ELR (cell line): Measurements from ENCODE around the gene PPME1.
"Not testable (repeated sequence)": the region's sequence is repeated elsewhere in the genome, so short reads cannot be mapped to it uniquely, and the experiment has no call there.

Experiments used
- DNase-seq: peaks from one replicate; pipeline ENCODE4 v3.0.0-alpha.2; 2015; ENCODE audit warnings: low read depth

The PPME1 gene, protein sequence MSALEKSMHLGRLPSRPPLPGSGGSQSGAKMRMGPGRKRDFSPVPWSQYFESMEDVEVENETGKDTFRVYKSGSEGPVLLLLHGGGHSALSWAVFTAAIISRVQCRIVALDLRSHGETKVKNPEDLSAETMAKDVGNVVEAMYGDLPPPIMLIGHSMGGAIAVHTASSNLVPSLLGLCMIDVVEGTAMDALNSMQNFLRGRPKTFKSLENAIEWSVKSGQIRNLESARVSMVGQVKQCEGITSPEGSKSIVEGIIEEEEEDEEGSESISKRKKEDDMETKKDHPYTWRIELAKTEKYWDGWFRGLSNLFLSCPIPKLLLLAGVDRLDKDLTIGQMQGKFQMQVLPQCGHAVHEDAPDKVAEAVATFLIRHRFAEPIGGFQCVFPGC

DNA sequence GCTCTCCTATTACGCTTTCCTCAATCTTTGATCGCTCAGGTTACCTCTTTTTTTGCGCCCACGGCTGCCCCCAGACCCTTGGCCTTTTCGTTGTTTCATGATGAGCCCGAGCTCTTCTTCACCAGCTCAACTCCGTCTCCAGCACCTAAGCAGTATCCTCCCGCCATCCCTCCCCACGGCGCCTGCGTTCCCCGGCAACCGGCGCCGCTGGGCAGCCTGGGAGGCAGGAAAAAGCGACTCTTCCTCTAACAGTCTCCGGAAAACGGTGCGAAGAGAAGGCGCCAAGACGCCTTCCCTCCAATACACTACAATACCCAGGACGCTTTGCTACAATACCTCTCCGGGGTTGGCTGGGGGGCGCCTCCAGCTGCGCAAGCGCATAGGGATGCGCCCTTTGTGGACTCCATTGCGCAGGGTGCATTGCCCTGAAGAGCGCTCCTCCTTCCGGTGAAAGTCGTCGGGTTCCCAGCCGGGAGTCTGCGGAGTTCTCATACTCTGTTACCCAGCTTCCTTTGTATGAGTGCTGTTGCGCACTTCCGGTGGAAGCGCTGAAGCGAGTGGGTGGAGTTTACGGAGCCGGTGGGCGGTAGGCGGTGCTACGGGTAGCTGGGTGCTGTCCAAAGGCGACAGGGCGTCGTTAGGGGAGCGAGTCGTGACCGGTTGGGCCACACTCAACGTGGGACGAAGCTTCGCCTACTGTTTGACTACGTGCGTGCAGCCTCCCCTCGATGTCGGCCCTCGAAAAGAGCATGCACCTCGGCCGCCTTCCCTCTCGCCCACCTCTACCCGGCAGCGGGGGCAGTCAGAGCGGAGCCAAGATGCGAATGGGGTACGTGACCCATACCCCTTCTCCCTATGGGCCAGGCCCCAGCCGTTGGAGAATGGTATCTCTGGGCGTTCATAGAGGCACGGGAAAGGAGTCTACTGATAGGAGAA lies at the start of gene PPME1, which contains the start of gene C2CD3:
PPME1 (plus strand) TSS at position 596 of the 936 bp plus-strand sequence; CDS start at position 729, 133 bp downstream.
C2CD3 (minus strand) TSS at position 309 of the 936 bp plus-strand sequence; CDS start at position 99, 210 bp downstream.
- peak; percentile 99 for DNase-seq

- DNase-seq = no peak
These were observed 49.3 kb upstream of the PPME1 start for GRCh38 chr11:74121804-74122203.

DNA sequence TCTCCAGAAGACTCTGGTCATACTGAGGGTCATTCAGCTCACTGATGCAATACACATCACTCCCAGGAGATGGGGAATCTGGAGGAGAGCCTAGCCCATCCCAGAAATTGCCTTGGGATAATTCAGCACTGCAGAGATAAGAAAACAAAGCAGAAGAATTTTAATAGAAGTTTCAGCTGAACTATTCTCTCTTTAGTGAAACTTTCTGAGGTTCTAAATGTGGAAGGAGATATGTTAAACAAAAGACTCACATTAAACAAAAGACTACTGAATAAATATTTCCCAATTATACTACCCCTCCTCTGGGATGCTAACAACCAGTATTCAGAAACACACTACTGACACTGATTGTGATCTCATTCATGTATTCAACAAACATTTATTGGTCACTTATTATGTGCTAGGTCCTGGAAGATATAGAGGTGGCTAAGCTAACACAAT lies 48.1 kb upstream of the PPME1 start:
- no peak for DNase-seq

GRCh38 chr11:74129121-74129520 lies 42.0 kb upstream of the PPME1 start:
- DNase-seq = not testable (repeated sequence)

DNA sequence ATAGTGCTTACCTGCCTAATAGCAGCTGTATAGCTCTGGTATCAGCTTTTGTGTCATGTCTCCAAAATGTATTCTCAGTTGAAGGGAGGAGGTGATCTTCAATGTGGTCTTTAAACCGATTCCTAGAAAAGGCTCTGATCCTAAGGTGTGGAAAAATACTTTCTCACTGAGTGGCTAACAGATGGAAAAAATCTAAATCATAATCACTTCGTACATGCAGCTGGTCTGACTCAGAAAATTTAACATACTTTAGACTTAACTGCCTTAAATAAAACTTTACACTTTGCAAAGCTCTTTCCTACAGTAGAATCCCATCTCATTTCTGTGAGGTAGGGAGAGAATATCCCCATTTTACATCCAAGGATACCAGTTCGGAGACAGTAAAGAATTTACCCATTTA lies 38.3 kb upstream of the PPME1 start:
- DNase-seq = no peak

GRCh38 chr11:74133436-74133835 lies 37.7 kb upstream of the PPME1 start:
- no peak for DNase-seq

- DNase-seq = no peak
These were observed 36.4 kb upstream of the PPME1 start for GRCh38 chr11:74134661-74135060.

DNA sequence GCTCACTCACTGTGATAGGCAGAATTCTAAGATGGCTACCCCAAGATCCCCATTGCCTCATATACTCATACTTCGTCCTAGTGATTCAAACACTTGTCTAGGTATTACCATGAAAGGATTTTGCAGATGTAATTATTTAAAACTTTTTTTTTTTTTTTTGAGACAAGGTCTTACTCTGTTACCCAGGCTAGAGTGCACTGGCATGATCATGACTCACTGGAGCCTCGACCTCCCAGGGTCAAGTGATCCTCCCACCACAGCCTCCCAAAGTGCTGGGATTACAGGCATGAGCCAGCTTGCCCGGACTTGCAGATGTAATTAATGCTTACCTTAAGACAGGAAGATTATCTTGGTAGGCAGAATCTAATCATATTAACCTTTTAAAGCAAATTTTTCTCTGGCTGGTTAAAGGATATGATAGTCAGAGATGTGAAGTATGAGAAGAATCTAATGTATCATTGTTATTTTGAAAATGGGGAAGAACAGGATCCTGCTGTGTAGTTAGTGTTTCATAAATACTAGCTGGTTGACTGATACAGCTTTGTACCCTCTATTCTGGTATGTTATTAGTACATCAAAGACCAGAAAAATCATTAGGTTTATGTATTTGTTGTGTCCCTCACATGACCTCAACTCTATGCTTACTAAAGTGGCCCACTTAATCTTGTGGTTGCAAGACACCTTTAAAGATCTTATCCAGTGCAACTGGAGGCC lies 35.8 kb upstream of the PPME1 start:
- peak; percentile 40 for DNase-seq

- DNase-seq = no peak
These were observed 33.1 kb upstream of the PPME1 start for GRCh38 chr11:74138021-74138420.

GRCh38 chr11:74138572-74138971 lies 32.5 kb upstream of the PPME1 start:
- peak; percentile 96 for DNase-seq

DNA sequence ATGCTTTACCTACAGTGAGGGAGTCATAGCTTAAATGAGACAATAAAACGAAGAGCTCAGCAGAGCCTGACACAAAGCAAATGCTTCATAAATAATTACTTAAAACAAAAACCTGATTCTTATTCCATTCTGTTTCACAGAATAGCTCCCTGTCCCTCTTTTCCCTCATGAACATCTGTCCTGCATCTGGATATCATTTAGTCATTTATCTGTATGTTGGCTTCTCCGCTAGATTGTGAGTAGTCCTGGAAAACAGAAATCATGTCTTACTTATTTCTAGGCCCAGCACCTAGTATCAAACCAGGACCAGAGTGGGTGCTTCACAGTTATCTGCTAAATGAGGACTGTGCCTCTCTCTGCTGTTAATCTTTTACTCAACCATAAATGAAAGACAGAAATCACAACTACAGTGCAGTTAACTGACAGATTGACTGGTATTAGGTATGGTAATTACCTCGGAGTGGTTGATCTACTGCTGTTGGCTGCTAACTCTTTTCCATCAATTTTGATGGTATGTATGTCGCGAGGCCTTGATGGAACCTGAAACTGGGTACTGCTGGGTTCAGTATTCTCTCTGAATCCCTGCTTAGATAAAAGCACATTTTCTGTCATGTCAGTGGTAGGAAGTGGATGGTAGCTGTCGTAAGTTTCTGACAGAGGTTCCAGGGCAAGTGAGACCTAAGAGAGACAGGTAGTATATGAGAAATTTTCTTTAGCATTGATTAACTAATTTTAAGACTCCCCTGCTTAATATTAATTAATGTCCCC lies 31.8 kb upstream of the PPME1 start:
- DNase-seq = no peak

DNA sequence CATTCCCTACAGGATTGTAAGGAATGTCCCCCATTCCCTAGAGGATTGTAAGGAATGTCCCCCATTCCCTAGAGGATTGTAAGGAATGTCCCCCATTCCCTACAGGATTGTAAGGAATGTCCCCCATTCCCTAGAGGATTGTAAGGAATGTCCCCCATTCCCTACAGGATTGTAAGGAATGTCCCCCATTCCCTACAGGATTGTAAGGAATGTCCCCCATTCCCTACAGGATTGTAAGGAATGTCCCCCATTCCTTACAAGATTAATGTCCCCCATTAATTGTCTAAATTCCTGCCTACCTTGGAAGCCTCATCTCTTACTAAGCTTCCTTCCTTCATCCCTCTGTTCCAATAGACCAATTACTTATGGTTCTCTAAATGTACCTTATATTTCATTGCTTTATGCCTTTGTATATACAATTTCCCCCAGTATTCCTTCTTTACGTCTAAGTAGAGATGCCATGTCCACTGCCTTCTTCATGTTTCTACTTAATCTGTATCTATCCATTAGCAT lies 31.1 kb upstream of the PPME1 start:
- DNase-seq = not testable (repeated sequence)

DNA sequence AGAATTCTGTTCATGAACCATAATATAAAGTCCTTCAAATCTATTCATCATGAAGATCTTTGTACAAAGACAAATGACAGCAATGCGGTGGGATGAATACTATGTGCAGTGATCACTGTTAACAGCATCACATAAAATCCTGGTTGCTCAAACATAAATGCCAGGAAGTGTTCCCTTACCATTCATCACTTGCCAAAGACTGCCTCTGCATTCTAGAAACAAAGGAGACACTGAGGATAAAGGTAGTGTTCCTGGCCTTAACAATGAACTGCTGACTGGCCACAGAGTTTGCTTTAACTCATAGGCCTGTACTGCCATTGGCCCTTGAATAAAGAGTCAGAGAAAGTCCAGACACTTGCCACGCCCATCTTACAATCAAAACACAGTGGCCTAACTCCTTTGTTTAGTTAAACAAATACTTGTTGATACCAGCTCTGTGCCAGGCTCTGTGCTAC lies 29.8 kb upstream of the PPME1 start:
- DNase-seq = peak; percentile 18

- DNase-seq = no peak
These were observed 29.2 kb upstream of the PPME1 start for GRCh38 chr11:74141908-74142307.

DNA sequence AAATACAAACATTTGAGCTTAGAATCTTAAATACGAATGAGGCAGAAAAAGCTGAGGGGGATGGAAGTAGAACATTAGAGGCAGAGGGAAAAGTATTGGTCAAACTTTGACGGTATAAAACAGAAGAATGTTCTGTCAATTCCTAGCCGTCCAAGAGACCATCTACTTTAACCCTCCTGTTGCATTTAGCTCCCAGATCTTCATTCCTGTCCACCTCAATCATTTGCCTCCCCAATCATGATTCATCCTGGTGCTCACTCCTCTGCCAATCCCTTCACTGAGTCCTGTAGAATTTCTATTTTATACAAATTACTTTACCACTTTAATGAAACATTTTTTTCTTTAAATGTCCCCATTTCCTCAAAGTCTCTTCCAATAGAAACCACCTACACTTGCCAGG lies 28.5 kb upstream of the PPME1 start:
- peak; percentile 53 for DNase-seq

DNA sequence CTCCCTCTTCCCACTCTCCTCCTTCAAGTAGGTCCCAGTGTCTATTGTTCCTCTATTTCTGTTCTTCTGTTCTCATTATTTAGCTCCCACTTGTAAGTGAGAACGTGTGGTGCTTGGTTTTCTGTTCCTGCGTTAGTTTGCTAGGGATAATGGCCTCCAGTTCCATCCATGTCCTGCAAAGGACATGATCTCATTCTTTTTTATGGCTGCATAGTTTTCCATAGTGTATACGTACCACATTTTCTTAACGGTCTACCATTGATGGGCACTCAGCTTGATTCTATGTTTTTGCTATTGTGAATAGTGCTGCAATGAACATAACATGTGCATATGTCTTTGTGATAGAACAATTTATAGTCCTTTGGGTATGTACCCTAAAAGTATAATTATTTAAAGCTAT lies 26.5 kb upstream of the PPME1 start:
- no peak for DNase-seq

GRCh38 chr11:74147199-74147929 lies 23.7 kb upstream of the PPME1 start:
- peak; percentile 44 for DNase-seq

GRCh38 chr11:74153224-74153623 lies 17.9 kb upstream of the PPME1 start:
- DNase-seq = no peak

GRCh38 chr11:74154620-74155281 lies 16.3 kb upstream of the PPME1 start:
- peak; percentile 71 for DNase-seq

DNA sequence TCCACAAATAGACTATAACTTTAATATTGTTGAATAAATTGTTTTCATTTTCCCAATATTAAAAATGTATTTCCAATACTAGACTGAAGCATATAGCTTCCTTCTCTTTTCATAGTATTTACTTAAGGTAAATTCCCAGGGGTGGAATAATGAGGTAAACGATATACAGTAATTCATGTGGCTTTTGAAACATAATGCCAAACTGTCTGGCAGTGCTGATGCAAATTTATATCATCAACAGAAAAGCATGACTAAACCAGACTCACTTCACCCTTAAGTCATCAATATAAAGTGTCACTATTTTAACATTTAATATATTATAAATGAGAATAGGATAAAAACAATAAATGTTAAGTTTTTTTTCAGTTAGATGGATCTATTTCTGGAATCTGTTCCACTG lies 13.9 kb upstream of the PPME1 start:
- DNase-seq = peak; percentile 66
